ENCODE measurements around the gene LRRC27.

The LRRC27 gene

GRCh38 chr10:132403511-132404168 is 71.6 kb downstream of the LRRC27 start:
- no peak for DNase-seq

DNA sequence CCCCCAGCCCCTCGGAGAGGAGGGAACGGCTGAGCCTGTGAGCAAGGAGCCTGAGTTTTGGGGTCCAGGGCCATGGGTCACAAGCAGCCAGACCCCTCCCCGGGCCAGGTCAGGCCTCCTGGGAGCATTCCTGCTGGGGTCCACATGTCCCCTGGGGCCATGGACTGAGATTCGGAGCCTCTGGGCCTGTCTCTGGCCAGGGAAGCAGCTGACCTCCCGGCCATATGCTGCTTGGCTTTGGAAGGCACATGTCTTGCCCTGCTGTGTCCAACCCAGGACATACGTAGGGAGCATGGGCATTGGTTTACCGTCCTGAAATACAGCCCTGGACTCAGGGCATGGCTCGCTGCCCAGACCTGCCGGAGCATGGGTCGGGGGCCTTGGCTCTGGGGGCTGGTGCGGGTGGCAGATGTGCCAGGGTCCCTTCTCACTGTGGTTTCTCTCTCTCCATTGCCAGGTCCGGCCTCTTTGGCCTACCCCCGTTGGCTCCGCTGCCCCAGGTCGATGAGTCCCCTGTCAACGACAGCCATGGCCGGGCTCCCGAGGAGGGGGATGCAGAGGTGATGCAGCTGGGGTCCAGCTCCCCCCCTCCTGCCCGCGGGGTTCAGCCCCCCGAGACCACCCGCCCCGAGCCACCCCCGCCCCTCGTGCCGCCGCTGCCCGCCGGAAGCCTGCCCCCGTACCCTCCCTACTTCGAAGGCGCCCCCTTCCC is 72.3 kb downstream of the LRRC27 start:
- no peak for DNase-seq

- no peak for DNase-seq
Measured at GRCh38 chr10:132404911-132405462, 73.0 kb downstream of the LRRC27 start.

DNA sequence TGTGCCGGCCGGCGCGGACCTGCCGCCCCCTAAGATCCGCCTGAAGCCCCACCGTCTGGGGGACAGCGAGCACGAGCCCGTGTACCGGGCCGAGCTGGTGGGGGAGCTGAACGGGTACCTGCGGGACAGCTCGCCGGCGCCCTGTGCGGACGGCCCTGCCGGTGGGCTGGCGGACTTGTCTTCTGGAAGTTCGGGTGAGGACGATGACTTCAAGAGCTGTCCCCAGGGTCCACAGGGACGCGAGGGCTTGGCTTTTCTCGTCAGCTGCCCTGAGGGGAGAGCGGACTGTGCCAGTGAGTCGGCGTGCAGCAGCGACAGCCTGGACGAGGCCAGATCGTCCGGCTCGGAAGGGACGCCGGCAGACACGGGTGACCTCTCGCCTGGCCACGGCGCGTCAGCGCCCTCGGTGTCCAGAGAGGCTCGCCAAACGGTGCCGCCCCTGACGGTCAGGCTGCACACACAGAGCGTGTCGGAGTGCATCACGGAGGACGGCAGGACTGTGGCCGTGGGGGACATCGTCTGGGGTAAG is 73.5 kb downstream of the LRRC27 start:
- DNase-seq, result no peak

- DNase-seq, result no peak
Measured at GRCh38 chr10:132406181-132406580, 74.2 kb downstream of the LRRC27 start.

GRCh38 chr10:132406750-132407149 is 74.8 kb downstream of the LRRC27 start:
- no peak for DNase-seq

GRCh38 chr10:132407243-132407746 is 75.3 kb downstream of the LRRC27 start:
- no peak for DNase-seq

GRCh38 chr10:132407846-132408278 is 75.9 kb downstream of the LRRC27 start:
- peak; percentile 49 to 61 for DNase-seq

- DNase-seq, result peak in 1 of 2 donors; percentile 50
Measured at GRCh38 chr10:132408367-132408781, 76.4 kb downstream of the LRRC27 start.

- no peak for DNase-seq
Measured at GRCh38 chr10:132408823-132409666, 77.1 kb downstream of the LRRC27 start.

DNA sequence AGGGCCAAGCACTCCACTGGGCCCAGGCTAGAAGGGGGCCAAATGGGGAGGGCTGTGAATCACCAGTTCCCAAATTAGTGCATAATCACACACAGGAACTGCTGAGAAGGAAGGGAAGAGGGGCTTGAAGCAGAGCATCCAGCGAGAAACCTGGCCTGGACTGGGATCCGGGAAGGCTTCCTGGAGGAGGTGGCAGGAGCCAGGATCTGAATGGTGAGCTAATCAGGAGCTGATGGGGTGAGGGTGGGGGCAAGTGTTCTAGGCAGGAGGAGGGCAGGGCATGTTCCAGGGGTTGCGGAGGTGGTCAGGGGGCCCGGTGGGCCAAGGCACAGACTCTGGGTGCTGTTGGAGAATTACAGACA is 77.7 kb downstream of the LRRC27 start:
- no peak for DNase-seq

GRCh38 chr10:132410056-132410778 is 78.2 kb downstream of the LRRC27 start:
- DNase-seq, result no peak

- no peak for DNase-seq
Measured at GRCh38 chr10:132410779-132411532, 79.0 kb downstream of the LRRC27 start.

DNA sequence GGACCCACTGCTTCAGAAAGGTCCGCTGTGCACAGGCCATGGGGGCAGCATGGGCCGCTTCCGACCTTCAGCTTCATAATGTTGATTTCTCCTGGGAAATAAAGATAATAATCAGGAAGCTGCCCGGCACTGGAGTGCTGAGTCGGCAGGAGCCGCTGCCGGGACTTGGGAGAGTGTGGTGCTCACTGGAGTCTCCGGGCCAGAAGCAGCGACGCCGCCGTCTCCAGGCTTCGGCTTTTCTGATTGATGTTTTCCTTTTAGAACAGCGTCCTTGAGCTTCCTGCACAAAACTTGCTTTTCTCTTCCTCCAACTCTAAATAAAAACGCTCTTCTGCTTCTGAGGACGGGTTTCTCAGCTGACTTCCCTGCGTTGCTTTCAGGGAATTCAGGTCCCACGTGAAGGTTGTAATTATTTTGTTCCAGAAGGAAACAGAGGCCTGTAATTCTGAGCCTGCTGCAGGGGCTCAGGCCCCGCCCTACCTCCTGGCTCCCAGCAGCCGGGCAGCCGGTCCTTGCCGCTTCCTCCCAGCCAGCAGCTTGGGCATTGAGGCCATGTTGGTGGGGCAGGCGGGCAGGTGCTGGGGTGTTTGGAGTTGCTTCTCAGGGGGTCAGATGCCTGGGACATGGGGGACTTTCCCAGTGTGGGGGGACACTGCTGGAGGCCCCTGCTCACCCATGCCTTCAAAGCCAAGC is 79.7 kb downstream of the LRRC27 start:
- peak in 1 of 2 donors; percentile 24 for DNase-seq

GRCh38 chr10:132412316-132413192 is 80.6 kb downstream of the LRRC27 start:
- DNase-seq, result peak; percentile 40 to 54

DNA sequence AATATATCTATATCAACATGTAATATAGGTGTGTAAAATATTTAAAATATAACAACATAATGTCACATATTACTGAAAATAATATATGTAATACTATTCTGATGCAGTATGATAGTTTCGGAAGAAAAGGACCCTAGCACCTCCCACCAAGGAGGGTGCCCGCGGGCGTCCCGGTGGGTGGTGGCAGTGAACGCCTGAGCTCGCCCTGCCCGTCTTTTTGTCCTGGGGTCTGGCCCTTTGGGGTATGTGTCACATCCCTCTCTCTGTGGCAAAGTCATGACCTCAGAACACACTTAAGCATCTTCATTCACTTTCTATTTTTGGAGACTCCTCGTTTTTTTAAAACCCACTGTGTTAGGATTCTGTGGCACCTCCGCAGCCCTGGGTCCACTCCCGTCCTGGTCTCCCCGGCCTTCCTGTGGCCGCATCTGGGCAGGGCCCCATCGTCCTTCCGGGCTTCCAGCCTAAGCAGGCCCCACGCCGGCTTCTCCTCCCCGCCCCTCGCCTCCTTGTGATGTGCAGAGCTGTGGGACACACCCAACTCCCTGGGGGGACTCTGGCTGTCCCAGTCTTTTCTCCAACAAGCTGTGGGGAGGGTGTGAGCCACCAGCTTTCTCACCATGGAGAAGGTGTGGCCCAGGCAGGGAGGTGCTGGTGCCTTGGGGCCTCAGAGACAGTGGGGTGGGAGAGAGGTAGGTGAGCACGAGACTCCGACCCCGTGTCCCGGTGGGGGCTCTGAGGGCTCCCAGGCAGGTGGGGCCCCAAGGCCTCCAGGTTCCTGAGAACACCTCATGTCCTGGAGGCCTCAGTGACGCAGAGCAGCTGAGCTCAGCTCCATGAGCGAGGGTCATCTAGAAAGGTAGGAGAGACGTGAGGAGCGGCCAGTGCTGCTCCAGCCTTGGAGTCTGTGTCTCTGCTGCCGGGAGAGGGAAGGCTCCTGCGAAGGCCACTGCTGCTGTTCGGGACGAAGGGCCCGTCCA is 81.5 kb downstream of the LRRC27 start:
- no peak for DNase-seq

- DNase-seq, result no peak
Measured at GRCh38 chr10:132414402-132415016, 82.5 kb downstream of the LRRC27 start.

DNA sequence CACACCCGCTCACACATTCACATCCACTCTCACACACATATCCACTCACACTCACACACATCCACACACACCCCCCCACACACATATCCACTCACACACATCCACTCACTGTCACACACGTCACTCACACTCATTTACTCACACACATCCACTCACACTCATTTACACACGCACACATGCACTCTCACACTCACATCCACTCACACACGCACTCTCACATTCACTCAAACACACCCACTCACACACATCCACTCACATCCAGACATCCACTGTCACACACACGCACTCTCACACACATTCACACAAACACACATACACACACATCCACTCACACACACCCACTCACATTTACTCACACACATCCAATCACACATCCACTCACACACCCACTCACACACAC is 83.3 kb downstream of the LRRC27 start:
- DNase-seq, result no peak

Data from inflammatory macrophage (primary cell).